GM19023 (cell line): ENCODE data around the gene SP2.

ENCODE experiments used
- ATAC-seq: cut with Tn5 transposase; IDR thresholded peaks from one replicate; pipeline ENCODE4 v1.9.1; 2021; ENCODE audit warnings: mild to moderate bottlenecking, moderate library complexity; ENCODE audit not compliant: unreplicated experiment

The SP2 gene

DNA sequence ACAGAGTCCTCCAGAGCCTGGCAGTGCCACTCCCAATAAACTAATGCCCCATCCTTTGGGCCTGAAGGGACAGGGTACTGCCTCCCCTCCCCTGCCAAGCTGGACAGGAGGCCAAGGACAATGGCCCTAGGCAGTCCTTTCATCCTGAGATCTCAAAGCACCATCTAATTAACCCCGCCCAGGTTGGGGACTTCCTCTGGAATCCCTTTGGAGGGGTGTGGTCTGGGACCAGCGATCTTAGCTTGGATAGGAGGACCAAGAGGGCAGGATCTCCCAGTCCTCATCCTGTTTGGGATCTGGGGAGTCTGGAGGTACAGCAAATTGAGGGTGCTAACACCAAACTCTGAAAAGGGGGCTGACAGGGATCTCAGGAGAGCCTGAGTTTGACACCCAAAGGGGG, 26.9 kb upstream of the SP2 start:
- no peak for ATAC-seq

DNA sequence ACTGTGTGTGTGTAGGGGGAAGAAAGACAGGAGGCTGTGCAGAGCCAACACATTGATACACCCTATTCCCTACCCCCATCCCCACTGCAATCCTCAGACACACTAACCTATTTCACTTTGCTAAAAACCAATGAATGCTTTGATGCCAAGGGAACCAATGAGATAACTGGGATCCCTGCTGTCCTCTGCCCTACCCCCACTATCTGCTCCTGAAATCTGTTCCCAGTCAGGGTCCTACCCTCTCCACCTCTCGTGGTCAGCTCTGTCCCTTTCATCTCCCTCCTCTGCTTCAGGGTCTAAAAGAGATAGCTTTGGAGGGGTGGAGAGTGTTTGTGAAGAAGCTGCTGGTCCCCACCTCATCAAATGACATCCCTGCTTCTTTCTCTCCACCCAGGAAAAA, 26.0 kb upstream of the SP2 start:
- no peak for ATAC-seq

DNA sequence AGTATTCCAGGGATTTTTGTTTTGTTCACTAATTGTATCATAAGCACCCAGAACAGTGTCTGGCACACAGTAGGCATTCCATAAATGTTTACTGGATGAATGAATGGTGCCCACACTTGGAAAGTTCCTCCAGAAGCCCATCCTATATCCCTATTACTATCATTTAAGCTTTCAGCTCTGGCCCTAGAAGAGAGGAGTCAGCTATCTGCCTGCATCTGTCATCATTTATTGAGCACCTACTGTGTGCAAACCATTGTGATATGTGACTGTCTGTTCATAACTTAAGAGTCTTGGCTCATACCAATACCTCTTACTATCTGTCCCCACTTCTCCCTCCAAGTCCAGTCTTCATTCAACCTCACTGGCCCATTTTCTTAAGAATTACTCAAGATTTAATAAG, 25.0 kb upstream of the SP2 start:
- no peak for ATAC-seq

DNA sequence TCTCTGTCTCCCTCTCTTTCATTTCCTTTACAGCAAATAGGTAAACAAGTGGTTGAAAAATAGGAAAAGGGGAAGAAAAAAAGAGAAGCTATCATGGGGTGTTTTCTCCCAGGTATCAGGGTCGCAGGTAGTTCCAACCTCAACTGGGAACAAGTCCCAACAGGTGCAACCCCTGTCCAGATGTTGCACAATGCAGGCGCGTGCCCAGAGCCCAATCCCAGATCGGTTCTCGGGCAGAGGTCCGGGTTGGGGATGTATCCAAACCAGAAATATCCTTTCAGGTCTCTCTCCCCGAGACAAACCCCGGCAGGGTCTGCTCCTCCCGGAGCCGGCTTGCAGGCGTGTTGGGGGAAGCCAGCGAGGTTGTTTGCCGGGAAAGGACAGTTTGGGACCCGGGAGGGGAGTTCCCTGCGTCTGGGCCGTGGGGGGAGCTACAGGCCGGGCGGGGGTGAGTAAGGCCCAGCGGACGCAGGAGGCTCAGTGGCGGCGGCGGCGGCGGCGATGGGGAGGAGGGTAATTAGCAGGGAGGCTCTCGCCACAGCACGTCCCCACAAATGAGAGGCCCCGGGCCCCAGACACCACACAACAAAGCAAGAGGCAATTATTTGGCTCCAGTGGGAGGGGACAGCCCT, 23.9 kb upstream of the SP2 start:
- no peak for ATAC-seq

DNA sequence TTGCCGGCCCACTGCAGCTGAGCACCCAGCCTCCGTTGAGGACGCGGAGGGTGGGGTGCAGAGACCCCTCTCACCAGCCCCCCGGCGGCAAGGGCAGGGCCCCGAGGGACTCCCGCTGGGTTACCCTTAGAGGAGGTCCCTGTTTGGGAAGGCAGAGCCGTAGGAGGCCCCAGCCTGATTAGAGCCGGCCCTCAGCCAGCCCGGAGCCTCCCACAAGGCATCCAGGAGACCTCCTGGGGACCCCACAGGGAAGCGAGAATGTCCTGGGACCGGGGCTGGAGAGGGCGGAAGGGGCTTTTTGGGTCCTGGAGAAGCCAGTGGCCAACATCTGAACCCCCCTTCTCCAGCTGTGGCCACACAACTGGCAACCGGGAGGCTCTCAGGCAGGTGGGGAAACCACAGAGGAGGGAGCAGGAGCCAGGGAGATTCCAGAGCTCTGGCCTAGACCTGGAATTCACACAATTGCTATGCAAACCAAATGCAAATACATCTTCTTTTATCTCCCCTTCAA, 23.3 kb upstream of the SP2 start:
- no peak for ATAC-seq

DNA sequence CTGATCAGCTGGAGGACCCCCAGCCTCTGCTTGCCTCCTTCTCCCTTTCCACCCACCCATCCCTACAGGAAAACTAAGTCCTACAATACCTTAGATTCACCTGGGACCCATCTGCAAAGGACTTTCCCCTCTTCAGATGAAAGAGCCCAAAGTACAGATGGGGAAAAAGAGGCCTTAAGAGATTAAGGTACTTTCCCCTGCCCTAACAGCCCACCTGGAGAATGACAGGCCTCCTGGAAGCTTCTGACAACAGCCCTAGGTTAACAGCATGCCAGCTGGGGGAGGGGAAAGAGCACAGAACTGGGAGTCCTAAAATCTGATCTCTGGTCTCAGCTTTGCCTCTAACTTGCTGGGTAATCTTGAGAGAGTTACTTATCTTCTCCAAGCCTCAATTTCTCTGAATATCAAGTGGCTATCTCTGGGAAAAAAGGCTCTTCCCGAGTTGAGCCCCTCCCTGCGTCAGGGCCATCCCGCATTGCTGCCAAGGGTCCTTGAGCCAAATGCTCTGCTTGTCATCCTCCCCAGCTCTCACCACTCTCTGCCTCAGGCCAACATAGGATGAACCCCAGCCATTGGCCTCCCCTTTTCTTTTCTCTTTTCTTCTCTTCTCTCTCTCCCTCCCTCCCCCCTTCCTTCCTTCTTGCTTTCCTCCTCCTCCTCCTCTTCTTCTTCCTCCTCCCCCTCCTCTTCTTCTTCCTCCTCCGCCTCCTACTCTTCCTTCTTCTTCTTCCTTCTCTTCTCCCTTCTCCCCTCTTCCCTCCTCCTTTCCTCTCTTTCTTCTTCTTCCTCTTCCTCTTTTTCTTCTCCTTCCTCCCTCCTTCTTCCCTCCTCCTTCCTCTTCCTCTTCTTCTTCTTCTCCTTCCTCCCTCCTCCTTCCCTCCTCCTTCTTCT, 22.6 kb upstream of the SP2 start:
- ATAC-seq = no peak

DNA sequence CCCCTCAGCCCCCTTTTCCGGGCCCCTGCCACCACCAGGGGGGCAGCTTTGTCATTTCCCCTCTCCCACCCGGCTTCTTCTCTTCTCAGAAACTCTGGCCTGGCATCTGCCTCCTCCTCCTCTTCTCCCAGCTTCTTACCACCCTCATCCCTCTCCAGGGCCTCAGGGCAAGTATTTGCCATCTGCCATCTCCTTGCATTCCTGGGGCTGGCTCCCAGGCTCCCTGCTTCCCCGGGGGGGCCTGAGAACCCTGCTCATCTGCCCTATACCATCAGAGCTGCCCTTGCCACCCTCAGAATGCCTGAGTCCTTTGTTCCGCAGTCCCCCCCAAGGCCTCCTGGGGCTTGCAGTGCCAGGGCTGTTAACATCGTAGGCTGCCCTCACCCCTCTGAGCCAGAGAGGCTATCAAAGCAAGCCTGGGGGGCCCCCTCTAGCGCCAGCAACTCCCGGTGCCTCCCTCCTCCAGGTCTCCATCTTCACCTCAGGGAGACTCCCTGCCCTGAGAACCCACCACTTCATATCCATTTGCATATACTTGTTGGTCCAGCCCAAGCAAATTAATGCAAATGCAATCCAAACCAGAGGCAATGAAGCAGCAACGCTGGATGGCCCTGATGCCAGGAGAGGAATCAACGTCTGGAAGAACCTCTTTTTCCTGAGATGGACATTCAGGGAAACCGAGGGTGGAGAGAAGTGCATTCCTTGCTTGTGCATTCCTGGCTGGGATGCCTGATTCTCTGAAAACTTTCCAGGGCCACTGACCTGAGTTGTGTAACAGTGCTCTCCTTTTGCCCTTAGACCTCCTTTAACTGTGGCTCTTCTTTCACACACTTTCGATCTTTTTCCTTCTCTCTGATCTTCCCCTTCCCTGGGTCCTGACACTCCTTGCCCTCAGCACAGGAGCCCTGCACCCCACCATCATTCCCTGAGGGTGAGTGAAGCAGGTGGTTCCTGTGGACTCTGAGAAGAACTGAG, 20.7 kb upstream of the SP2 start:
- no peak for ATAC-seq

DNA sequence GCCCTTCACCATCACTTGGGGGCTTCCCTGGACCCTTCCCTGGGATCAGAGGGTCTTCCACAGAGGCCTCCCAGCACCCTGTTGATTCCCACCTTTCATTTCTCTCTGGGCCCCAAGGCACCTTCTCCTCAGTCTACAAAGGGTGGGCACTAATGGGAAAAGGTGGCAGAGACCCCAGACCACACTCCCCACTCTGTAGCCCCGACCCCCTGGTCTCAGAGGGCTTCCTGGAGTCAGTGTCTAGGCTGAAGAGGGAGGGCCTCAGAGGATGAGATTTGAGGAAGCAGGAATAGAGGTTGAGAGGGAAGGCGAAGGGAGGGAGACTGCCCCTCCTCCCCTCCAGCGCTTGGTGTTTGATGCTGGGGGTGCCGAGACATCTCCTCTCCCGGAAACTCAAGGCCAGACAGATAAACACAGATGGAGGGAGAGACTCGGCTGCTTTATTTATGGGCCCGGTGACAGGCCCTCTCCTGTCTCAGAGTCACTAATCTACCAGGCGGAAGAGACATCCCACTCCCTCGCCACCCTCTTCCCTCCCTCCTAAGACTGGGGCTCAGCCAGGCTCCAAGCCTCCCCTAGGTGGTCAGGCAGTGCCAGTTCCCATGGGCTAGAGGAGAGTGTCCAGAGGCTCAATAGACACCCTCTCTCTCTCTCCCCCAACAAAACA, 18.5 kb upstream of the SP2 start:
- ATAC-seq = no peak

DNA sequence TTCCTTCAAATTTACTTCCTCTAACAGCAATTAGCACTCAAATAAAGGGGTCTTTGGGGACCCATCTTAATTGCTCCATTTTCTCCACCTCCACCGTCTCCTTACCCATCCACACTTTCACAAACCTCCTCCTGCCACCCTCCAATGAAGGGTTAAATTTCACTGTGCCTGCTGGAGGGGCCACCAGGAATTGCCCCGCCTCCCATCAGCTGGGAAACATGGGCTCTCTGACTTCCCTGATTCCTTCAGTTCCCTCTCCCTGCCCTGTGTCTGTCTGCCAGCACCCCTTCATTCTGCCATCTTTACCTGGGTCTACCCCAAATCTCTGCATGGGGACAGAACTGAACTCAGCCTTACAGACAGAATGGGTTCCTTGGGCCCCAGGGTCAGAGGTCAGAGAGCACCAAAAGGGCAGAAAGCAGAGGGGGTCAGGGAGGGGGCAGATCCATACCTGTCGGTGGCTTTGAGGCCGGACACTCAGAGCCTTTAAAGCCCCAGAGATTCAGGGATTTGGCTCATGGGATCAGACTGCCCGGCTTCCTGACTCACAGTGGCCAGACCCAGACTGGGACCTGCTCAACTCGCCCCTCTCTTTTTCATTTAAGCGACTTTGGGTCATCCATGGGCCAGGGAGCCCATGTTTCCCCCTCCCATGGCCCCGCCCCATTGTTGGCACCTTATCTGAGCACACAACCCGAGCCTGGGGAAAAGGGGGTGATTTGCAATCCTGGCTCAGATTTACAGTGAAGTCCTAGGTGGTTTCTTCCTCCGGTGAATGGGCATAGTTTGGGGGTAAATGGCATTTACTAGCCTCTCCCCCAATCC, 17.6 kb upstream of the SP2 start:
- no peak for ATAC-seq

DNA sequence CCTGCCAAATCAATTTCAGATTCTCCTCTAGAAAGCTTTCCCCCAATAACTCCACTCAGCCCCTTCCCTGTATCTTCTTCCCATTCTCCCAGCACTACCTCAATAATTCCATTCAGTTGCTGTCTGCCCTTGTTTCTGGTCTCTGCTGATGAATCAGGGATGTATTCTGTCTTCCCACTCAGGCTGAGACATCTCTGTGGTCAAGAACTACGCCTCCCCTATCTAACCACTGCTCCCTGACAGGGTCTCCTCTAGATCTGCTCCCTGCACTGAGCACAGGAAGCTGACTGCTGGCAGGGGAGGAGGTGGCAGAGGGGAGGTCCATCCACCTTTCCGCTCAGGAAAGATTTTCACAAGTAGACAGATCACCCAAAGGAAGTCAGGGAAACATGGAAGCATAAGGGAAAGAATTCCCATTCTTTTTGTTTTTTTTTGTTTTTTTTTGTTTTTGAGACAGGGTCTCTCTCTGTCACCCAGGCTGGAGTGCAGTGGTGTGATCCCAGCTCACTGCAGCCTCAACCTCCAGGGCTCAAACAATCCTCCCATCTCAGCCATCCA, 16.9 kb upstream of the SP2 start:
- no peak for ATAC-seq

DNA sequence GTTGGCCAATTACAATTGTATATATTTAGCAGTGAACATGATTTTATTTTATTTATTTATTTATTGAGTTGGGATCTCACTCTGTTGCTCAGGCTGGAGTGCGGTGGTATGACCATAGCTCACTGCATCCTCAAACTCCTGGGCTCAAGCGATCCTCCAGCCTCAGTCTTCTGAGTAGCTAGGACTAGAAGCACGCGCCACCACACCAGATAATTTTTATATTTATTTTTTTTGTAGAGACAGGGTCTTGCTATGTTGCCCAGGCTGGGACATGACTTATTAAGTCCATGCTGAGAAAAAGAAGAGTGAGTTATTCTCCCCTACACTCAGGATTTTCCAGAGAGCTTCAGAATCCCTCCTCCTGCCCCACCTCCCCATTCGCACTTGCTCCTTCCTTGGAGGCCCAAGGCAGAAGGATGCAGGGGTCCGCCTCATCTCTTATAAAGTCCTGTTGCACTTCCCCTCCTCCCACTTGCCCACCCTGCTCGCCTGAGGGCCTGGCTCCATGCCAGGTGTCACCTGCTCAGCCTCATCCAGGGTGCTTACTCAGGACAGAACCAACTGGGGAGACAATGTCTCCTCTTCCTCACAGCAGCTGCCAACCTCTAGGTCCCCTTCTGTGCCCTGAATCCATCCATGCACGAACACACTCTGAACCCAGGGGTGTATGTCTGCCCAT, 16.1 kb upstream of the SP2 start:
- no peak for ATAC-seq

DNA sequence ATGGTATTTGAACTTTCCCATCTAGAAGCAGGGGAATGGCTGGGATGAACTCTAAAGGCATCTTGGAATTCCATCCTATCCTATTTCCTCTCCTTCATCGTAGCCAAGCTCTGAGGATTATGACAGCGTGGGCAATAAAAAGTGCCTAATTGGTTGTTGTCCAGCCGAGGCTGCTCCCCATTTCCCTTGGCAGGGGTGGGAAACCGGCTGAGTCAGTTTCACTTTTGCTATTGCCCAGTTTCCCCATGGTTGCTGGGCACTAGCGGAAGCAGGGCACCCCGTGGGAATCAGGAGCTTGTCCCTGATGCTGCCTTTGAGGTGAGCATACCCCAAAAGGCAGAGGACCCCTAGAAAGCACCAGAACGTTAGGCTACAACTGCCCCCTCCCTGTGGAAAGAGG, 13.8 kb upstream of the SP2 start:
- ATAC-seq = no peak

DNA sequence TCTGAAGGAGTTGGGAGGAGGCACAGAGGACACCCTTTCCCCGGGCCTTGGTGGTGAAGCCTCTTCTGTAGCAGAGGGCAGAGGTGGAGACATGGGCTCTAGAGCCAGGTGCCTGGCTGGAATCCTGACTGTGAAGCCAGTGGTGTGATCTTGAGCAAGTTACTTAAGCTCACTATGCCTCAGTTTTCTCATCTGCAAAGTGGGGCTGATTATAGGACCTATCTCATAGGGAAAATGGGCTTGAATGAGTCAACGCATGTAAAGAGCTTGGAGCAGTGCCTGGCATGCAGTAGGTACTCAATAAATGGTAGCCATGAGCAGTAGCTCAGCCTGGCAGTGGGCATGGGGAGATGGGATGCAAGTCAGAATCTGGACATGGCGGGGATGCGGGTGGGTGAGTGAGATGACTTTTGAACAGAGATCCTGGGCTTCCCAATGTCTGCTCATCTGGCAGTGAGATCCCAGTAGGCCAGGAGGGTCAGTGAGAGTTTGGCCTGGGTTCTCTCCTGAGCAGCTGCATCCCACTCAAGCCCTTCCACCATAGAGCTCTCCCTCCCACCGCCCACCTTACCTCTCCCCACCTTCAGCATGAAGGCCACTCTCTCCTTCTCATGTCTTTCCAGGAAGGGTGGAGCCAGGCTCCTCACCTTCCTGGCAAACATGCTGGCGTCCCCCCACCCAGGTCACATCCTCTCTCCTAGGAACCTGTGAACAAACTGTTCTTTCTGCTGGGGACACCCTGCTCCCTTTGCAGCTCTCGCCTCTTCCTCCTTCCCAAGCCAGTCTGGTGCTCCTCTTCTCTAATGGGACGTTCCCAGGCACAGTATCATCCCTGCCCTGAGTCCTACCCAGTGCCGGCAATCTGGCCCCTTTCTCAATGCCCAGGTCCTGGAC, 13.1 kb upstream of the SP2 start:
- no peak for ATAC-seq

DNA sequence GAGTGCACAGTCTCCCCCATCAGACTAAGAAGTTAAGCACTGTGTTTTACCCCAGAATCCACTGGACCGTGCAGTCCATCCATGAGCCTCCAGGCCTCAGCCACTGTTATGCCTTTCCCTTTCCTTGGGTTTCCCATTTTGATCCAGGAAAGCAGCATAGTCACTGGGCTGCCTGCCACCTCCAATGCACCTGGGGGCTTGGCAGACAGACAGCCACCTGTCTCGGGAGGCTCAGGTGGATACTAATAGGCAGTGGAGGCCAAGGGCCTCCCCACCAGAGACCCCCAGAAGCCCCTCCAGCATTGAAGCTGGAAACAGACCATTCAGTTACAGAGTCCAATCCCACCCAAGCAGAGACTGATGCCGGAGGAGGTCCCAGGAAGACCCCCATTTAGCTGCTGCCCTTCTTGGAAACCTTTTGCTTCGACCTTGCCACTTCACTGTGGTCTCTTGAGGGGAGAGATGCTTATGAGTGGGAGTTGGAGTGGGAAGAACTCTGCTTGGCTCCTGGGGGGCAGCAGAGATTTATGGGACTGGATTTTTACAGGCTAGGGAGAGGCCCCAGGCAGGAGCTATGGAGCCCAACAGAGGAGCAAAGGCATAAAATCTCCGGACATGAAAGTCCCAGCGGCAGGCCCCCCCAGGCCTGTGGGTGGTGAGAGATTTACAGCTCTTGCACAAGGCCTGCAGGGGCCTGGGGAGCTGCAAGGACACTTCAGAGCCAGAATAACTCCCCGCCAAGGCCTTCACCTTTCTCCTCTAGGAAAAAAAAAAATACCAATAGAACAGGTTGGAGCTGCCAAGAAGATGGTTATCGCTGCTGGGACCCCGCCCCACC, 12.2 kb upstream of the SP2 start:
- ATAC-seq = no peak

DNA sequence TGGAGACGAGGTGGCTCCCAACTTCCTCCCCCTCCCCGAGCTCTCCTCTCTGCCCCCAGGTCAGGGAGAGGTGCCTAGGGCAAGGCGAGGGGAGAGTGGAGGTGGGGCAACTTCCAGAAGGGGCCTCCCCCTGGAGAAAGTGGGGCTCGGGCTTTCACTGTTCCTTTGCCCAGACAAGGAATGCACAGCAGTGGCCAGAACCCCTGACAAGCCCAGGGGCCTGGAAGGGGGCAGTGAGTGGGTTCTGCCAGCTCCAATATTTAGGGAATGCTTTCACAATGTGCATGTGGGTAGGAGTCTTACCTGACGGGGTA, 11.7 kb upstream of the SP2 start:
- ATAC-seq = no peak

DNA sequence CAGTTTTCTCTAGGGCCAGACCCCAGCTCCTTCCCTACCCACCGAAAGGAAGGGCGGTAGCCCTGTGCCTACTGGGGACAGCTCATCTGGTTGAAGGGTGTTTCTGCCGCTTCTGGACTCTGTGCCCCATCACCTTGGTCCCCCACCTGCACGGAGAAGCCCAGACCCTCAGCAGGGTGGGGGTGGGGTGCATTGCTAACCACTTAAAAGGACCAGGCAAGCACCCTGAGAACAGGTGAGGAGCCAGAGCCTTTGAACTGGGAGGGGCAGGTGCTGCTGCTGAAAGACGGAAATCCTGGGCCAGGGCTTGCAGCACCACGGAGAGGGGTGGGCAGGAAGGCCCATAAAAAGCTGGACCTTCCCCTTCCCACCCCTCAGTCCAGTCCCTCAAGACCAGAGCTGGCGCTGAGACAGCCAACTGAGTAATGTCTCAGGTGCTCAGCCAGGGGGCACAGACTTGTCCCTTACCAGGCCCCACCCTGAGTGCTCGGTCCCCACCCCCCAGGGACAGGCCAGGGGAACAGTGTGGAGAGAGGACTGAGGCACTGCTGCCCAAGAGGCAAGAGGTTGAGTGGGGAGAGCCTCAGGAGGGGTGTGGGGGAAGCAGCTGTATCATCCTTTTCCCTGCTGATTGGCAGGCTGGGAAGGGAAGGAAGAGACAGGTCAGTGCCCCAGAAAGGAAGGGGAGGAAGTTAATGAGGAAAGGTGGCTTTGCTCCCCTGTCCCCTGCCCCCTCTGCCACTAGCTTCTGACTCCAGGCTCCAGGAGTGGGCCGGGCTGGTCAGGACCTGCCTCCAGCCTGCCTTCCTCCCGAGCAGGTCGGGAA, 10.9 kb upstream of the SP2 start:
- ATAC-seq = no peak
